Activated naive CD4-positive, alpha-beta T cell treated with Interleukin-2 at 50 U/mL for 16 hours (primary cell): ENCODE results near the gene WFIKKN1.

ENCODE experiments used
- DNase-seq: peaks from one replicate; pipeline ENCODE4 v3.0.0-alpha.2; 2020

The WFIKKN1 gene

DNA sequence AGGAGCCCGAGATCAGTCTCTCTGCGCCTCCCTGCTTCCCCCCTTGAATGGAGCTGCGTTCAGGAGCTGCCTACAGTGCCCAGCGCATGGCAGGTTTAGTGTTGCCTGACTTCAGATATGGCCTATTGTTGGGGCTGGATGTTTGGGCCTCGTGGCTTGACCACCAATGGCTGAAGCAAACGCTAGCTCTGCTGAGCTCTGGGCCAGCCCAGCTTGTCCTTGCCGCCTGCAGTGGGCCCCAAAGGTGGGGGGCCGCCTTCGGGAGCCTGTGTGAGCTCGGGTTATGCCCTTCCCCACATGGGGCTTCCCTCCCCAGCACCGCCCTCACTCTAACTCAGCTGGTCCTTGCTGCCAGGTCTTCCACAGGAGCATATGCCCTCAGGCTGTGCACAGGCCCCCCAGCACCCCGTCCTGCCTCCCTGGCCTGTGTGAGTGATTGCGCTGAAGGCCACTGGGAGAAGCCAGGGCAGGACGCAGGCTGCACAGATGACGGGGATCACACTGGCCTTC is 7.3 kb downstream of the WFIKKN1 start:
- no peak for DNase-seq

DNA sequence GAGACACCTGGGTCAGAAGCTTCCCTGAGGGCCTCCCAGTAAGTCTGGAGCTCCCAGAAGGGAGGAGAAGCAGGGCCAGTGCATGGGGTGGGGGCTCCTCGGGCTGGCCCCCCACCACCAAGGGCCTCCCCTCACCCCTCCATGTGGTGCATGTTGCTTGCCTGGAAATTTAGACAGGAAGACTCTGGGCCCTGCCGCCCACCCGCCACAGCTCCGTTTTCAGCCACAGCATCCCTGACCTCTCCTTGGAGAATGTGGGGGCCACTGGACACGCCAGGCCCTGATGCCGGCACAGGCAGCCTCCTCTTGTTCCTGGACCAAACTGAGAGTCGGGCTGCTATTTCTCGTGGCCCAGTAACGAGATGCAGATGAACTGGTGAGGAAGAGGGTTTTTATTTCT is 8.1 kb downstream of the WFIKKN1 start:
- no peak for DNase-seq

DNA sequence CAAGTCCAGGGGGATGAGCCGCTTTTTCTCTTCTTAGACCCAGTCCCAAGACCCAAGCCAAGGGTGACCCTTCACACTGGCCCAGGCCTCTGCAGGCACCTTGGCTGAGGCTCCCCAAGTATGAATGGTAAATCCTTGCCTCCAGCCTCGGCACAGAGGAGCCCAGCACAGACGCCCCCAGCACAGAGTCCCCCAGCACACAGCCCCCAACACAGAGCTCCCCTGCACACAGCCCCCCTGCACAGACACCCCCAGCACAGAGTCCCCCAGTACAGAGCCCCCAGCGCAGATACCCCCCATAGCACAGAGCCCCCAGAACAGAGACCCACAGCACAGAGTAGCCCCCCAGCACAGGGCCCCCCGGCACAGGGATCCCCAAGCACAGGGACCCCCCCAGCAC is 9.8 kb downstream of the WFIKKN1 start:
- DNase-seq = no peak

DNA sequence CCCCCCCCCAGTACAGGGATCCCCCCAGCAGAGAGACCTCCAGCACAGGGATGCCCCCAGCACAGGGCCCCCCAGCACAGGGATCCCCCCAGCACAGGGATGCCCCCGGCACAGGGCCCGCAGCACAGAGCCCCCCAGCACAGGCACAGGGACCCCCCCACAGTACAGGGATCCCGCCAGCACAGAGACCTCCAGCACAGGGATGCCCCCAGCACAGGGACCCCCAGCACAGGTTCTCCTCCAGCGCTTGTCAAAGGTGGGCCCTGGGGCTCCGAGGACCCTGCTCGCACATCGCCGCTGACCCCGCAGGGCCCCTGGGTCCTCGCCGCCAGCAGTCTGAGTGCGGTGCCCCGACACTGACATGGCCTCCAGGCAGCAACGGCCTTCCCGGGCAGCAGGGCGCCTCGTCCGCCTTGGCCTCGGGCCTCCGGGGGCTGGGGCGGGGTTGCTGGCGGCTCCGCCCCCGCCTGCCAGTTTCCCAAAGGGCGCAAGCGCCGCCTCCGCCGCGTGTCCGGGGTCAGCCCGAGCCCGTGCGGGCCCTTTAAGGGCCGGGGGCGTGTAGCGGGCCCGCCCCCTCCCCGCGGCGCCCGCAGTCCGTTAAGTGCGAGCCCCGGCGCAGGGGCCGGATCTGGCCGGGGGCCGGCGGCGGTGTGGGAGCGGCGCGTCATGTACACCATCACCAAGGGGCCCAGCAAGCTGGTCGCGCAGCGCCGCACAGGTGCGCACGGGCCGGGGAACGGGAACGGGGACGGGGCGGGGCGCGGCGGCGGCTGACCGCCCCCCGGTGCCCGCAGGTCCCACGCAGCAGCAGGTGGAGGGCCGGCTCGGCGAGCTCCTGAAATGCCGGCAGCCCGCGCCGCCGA is 10.8 kb downstream of the WFIKKN1 start, which contains the start of gene MCRIP2:
Gene MCRIP2 (plus strand): TSS at position 503 of the 863 bp plus-strand sequence. CDS start 164 bp downstream, at position 667.
- DNase-seq = peak; percentile 77

DNA sequence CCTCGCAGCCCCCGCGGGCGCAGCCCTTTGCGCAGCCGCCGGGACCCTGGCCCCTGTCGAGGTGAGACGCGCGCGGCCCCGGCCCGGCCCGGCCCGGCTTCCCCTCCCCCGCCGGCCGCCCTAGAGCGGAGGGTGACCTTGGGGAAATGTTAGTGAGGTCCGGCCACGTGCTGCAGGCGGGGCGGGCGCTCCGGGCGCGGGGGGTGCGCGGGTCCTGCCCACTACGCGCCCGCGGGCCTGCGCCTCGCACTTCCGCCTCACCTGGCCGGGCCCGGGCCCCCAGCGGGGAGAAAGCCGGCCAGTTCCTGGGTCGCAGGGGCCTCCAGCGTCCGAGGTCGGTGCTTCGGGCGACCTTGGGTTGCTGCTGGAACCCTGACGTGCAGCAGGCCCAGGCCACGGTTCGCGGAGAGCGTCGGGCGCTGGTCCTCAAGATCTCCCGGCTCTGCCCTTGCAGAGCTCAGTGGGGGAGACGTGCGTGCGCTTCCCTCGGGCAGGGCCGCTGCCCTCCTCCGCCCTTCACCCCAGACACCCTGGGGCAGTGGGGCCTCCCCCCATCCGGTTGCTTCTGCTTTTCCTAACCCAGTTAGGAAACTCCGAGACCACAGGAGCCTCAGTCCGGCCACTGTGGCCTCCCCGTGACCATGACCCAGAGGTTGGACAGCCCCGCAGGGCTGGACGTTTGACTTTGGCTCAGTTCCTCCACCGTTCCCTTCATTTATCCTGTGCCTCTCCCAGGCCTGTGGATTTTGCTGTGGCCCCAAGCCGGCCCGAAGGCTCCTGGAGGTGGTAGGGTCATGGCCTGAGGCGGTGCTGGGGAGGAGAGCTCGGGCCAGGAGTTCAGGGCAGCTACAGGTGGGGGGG is 11.6 kb downstream of the WFIKKN1 start:
- peak; percentile 39 for DNase-seq

DNA sequence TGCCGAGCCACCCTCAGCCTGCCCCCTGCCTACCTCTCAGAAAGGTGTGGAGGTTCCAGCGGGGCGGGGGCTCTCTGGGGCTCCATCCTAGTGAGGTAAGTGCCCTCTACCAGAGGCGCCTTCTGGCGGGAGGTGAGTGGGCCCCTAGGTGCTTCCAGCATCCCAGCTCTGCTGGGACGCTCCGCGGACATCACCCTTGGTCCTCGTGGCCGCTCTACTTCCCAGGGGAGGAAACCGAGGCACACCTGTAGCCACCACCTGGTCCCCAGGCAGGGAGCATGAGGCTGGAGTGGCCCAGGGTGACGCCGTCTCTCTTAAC is 12.2 kb downstream of the WFIKKN1 start:
- DNase-seq = no peak

DNA sequence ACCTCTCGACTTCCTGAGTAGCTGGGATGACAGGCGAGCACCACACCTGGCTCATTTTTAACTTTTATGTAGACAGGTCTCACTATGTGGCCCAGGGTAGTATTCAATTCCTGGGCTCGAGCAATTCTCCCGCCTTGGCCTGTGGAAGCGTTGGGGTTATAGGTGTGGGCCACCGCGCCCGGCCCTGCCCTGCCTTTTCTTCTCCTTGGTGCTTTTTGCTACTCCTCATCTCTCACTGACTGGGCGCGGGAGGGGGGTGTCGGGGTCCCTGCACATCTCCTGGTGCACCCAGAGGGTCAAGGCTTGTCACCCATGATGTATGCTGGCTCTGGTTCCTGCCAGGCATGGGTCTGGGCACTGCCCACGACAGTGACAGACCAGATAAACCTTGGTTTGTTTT is 13.8 kb downstream of the WFIKKN1 start:
- DNase-seq = no peak

DNA sequence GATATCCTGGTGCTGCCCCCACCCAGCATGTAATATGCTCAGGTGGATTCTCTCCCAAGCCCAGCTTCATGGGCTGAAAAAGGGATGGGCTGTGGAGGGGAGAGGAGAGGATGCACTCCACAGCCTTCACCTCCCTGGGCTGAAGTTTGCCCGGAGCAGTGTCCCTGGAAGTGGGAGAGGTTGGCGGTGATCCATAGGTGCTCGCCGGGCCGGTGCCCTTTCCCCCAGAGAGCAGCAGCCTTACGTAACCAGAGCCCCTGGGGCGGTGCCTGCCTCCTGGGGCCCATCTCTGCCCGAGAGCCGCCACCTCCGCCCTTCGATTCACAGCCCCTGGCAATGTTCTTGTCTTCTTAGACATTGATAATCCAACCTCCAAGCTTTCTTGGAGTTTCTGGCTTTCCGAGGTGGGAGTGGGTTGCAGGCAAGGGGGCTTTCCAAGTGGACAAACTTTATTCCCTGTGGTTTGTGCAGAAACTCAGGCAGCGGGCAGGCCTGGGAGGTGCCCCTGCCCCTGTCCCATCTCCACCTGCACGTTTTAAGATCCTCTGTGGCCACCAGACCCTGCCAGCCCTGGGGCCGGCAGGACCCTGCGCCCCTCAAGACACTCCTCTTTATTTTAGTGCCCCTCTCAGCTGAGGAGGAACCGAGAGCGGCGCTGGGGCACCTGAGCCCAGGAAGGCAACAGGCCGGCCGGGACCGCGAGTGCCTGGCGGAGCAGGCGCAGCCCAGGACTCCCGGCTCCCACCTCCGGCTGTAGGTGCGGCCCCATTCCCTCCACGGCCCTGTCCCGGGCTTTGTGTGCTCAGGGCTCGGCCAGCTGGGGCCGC is 15.3 kb downstream of the WFIKKN1 start:
- DNase-seq = no peak

DNA sequence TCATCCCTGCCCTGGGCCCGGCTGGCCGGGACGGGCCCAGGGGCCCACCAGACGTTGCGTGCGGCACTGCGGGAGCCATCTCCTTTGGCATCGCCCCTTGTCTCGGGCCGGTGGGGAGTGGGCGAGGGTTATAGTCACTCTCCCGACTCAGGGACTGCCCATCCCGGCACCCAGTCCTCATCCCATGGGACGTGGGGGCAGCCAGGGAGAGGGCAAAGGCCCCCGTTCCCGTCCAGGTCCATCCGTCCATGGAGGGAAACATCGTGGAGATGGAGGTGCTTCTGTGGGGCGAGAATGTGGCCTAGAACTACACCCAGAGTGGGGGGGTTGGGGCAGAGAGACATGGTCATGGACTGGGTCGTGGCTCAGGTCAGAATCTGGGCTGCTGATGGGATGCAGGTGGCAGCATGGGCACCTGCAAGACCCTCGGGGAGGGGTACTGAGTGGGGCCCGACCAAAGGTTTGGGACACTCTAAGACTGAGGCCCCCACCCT is 15.9 kb downstream of the WFIKKN1 start:
- DNase-seq = no peak

DNA sequence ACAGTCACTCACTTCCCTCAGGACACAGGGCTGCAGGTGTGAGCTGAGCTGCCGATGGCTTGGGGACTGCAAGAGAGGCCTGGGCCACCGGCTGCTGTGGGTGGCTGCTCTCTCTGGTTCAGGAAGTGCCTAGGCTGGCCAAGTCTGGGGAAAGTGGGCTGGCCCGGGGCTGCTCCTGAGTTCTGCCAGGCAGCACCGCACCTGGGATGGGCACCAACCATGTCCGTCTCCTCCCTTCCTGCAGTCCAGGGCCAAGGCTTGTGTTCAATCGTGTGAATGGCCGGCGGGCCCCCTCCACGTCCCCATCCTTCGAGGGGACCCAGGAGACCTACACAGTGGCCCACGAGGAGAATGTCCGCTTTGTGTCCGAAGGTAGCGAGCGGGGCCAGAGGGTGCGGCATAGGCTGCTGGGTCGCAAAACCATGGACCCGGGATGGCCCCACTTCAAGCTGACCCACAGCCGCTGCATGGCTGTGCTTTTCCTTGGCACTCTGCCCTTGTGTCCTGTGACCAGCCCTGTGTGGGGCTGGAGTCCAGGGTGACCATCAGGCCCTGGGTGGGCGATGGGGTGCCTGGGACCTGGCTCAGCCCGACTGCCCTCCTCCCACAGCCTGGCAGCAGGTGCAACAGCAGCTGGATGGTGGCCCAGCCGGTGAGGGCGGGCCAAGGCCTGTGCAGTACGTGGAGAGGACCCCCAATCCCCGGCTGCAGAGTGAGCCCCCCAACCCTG is 16.6 kb downstream of the WFIKKN1 start:
- no peak for DNase-seq

DNA sequence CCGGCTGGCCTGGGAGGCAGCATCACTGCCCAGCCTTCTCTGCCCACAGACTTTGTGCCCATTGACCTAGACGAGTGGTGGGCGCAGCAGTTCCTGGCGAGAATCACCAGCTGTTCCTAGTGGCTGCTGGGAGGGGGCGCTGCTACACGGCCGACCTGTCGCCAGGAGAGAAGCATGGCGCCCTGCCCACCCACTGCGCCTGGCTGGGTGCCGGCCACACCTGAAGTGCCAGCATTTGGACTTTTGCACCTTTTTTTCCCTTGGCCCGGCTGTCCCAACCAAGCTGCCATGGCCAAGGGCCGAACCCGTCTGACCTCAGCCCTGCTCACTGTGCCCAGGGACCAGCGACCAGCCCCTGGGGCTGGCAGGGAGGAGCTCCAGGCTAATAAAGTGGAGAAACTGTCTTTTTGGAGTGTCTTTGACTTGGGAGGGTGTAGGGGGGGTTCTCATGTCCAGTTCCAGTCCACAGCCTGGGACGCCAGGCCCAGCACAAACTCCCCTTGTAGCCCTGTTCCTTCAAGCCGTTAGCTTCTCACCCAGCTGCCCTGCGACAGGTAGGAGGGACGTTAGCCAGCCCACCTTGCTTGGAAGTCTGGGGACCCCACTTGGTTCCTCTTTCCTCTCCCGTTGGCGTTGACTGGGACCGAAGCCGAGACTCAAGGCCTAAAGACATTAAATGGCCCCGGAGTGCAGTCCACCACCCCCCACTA is 17.4 kb downstream of the WFIKKN1 start:
- DNase-seq = peak; percentile 54

DNA sequence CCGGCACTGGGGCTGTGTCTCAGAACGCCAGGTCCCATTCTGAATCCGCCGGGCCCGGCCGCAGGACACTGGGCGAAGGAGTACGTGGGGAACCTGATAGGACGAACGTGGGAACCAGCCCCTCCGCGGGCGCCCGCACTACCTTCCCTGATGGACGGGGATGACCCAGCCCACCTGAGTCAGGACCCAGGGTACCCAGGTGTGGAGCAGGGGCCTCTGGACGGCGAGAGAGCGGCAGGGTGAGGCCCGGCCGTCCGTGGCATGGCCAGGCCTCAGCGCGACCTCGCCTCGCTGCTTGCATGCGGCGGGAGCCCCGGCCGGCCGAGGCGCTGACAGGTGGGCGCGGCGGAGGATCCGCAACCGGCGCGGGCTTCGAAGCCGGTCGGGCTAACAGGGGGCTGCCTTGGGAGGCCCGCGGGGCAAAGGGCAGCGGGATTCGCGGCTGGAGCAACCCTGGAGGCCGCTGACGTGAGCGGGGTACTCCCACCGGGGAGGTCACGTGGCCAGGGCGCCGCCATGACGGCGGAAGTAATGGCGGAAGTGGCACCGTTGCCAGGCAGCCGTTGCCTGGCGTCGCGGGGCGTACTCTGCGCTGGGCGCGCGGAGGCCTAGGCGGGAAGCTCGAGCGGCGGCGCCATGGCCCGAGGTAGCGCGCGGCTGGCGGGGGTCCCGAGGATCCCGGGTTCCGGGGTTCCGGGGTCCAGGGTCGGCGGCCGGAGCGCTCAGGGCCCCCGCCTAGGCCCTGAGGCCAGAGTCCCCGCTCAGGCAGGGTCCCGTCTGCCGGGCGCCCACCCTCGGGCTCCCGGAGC is 18.2 kb downstream of the WFIKKN1 start, which contains the start of gene WDR90:
Gene WDR90 (plus strand): TSS at position 585 of the 809 bp plus-strand sequence. CDS start 52 bp downstream, at position 637.
- peak; percentile 95 for DNase-seq

DNA sequence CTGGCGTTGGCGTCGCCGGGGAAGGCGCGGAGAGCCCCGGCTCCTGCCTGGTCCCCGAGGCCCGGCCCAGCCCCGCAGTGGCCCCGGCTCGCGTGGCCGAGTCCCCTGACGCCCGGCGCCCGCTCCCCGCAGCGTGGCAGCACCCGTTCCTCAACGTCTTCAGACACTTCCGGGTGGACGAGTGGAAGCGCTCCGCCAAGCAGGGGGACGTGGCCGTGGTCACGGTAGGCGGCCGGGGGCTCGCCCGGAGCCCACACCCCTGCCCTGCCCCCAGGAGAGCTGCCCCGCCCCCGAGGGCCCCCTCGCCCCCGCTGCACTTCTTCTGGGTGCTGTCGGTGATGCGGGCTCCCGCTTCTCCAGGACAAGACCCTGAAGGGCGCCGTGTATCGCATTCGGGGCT is 18.8 kb downstream of the WFIKKN1 start:
- DNase-seq = peak; percentile 22

DNA sequence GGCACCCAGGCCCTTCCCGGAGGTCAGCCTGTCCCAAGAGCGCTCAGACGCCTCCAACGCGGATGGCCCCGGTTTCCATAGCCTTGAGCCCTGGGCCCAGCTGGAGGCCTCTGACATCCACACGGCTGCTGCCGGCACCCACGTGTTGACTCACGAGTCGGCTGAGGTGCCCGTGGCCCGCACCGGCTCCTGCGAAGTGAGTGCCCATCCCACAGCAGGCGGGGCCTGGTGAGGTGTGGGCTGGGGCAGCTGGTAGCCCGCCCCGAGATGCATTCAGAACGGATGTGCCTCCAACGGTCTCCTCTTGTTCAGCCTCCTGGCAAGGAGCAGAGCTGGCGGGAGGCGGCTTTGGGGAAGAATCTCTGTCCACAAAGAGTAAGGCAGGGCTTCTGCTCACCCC is 21.1 kb downstream of the WFIKKN1 start:
- DNase-seq = no peak

DNA sequence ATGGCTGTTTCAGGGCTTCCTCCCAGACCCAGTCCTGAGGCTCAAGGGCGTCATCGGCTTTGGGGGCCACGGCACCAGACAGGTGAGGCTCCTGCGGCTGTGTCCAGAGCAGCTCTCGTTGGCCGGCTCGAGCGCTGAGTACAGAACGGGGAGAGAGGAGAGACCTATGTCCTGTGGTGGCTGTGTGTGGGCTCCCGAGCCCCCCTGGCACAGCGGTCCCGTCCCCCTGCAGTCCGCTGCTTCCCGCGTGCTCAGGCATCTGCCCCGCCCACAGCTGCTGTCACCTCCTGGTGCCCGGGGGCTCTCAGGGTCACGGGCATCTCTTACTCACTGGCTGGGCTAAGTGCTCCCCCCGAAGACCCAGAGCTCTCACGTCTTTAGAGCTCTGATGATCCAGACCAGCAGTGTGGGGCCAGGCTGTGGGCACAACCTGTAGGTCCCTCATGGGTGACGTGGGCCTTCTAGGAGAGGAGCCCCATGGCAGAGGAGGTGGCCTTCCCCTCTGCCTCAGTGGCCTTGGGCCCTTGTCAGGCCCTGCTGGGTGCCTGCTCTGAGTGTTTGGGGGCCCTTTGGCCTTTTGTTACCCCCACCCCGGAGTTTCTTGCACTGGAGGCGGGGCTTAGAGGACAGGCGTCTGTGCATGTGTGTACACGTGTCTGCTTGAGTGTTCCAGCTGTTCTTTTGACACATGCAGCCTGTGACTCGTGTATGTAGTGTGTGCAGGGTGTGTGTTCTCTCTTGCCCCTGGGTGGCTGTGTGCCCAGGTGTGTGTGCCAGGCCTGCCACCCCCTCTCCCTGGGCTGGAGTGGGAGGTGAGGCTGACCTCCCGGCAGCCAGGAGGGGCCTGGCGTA is 21.9 kb downstream of the WFIKKN1 start:
- no peak for DNase-seq

DNA sequence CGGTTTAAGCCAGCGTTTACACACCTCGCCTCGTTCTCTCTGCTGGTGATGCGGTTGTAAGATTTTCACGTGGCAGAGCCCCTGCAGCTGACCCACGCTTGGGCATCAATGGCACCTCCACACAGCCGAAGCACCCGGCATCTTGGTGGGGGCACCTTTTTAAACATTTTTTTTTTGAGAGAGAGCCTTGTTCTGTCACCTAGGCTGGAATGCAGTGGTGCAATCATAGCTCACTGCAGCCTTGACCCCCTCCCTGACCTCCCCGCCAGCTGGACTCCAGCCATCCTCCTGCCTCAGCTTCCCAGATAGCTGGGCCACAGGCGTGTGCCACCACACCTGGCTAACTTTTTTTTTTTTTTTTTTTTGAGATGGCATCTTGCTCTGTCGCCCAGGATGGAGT is 23.2 kb downstream of the WFIKKN1 start:
- no peak for DNase-seq

DNA sequence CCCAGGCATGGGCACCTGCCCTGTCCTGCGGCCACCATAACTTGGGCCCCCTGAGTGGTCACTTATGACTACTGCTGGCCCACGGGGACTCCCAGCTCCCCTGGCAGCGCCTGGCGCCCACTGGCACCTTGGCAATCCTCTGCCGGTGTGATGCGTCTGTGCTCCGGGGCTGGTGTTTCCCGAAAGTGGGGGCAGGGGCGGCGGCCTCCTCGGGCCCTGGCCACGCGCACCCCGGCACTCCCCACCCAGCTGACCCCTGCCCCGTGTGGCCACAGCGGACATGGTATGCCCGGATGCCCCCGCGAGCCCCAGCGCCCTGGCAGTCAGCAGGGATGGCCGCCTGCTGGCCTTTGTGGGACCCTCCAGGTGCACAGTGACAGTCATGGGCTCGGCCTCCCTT is 26.7 kb downstream of the WFIKKN1 start:
- DNase-seq = no peak

DNA sequence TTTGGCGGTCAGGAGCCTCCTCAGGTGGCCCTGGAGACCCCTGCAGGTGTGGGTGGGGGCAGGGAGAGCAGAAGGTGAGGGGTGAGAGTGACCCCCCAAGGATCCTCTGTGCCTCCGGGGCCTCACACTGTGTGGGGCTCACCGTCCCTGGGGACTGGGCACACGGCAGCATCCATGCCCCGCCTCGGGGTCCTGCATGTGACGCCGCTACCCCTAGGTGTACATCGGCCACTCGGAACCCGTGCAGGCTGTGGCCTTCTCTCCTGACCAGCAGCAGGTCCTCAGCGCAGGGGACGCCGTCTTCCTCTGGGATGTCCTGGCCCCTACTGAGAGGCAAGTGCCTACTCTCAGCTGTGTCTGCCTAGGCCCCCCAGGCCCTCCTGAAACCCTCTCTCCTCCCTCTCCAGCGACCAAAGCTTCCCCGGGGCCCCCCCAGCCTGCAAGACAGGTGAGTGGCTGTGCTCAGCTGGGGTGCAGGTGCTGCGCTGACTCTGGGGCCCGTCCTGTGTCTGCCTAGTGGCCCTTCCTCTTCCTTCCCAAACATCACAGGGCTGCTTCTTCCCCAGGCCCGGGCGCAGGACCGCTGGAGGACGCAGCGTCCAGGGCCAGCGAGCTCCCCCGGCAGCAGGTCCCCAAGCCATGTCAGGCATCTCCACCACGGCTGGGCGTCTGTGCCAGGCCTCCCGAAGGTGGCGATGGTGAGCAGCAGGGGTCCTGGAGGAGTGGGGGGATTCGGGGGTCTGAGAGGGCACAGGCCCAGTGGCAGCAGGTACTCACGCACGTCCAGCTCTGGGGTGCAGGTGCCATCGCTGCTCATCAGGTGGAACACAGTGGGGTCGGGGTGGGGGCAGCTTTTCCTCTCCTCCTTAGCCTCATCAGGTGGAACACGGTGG is 28.1 kb downstream of the WFIKKN1 start:
- DNase-seq = no peak
